Activated naive CD4-positive, alpha-beta T cell treated with anti-CD3 and anti-CD28 coated beads, Interleukin-2, amount 10 ng/mL, durations not matched to agents 7 days and 5 days (primary cell): Measurements from ENCODE around the gene MEIKIN.
"Not testable (repeated sequence)": the region's sequence is repeated elsewhere in the genome, so short reads cannot be mapped to it uniquely, and the experiment has no call there.

Source experiments
- CTCF ChIA-PET: fragments of 350-600 bp; sonication (Branson Sonifier 250); formaldehyde crosslinking; loops from one replicate; lab custom pipeline; 2021; ENCODE audit warnings: antibody characterized with exemption; lab: Charles Lee
- DNase-seq: peaks from one replicate; pipeline ENCODE4 v3.0.0-alpha.2; 2020
- H3K27ac Mint-ChIP-seq: one replicate; pipeline ENCODE4 v1.8.0; 2021; ENCODE audit warnings: mild to moderate bottlenecking, moderate library complexity, mixed read lengths
- H3K27me3 Mint-ChIP-seq: one replicate; pipeline ENCODE4 v1.8.0; 2021; ENCODE audit warnings: mild to moderate bottlenecking, mixed read lengths
- H3K36me3 Mint-ChIP-seq: one replicate; pipeline ENCODE4 v1.8.0; 2021; ENCODE audit warnings: mixed read lengths
- H3K4me1 Mint-ChIP-seq: one replicate; pipeline ENCODE4 v1.8.0; 2021; ENCODE audit warnings: mixed read lengths
- H3K4me3 Mint-ChIP-seq: one replicate; pipeline ENCODE4 v1.8.0; 2021; ENCODE audit warnings: mild to moderate bottlenecking, moderate library complexity, mixed read lengths
- H3K9me3 Mint-ChIP-seq: one replicate; pipeline ENCODE4 v1.8.0; 2021; ENCODE audit warnings: mixed read lengths

MEIKIN gene

DNA sequence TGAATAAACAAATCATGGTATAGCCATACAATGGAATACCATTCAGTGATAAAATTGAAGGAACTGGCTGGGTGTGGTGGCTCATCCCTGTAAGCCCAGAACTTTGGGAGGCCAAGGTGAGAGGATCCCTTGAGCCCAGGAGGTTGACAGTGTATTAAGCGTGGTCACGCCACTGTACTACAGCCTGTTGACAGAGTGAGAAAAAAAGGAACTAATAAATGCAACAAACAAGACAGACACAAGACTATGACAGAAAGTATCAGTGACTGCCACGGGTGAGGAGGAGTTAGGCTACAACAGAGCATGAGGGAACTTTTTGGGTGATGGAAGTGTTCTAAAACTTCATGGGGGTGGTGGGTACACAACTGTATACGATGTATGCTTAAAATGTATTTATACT, 150.9 kb downstream of the MEIKIN start:
- H3K27me3 Mint-ChIP-seq: peaks cover 7% of the 10 kb centered on the region
- peaks cover 40% of the 10 kb centered on the region for H3K4me1 Mint-ChIP-seq
- no peak for DNase-seq
- CTCF ChIA-PET: interaction anchor here (0.8 kb wide), 1 partner anchor 205 kb away, joined by 3 read pairs; no protein-coding TSS in a partner anchor
- H3K9me3 Mint-ChIP-seq: no peaks in the 10 kb centered on the region
- H3K36me3 Mint-ChIP-seq: peaks cover 29% of the 10 kb centered on the region
- peak overlapping the region; percentile 9 for H3K4me3 Mint-ChIP-seq
- H3K27ac Mint-ChIP-seq: no peak overlapping the region

DNA sequence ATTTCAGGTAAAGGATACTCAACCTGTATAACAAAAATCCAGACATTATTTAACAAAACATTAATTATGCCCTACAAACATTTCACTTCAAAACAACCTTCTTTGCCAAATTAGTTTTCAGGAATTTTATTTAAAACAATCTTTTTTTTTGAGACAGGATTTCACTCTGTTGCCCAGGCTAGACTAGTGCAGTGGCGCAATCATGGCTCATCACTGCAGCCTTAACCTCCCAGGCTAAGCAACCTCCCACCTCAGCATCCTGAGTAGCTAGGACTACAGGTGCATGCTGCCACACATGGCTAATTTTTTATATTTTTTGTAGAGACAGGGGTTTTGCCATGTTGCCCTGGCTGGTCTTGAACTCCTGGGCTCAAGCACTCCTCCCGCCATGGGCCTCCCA, 152.6 kb downstream of the MEIKIN start:
- H3K4me1 Mint-ChIP-seq: peaks cover 43% of the 10 kb centered on the region
- no peak for DNase-seq
- H3K27ac Mint-ChIP-seq: no peak overlapping the region
- H3K36me3 Mint-ChIP-seq: peaks cover 32% of the 10 kb centered on the region
- CTCF ChIA-PET: interaction anchor here (0.8 to 1.2 kb wide), 2 partner anchors 203 to 270 kb away, joined by 3 to 5 read pairs; no protein-coding TSS in a partner anchor
- no peak overlapping the region for H3K4me3 Mint-ChIP-seq
- peaks cover 7% of the 10 kb centered on the region for H3K27me3 Mint-ChIP-seq
- no peaks in the 10 kb centered on the region for H3K9me3 Mint-ChIP-seq

DNA sequence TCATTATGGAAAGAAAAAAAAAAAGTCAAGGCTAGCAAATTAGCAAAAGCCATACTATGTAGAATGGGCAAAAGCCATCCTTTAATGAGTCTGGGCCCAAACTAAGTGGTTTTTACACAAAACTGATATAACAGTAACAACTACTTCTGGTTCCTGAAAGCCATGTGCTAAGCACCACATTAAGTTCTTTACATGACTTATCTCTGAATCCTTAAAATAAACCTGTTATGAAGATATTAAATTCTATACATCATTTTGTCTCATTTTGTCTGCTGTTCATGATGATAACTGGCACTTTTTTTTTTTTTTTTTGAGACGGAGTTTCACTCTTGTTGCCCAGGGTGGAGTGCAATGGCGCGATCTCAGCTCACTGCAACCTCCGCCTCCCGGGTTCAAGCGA, 153.6 kb downstream of the MEIKIN start:
- Mint-ChIP-seq H3K4me1 (peaks cover 41% of the 10 kb centered on the region), H3K36me3 (peaks cover 32% of the 10 kb centered on the region), H3K27me3 (no peaks in the 10 kb centered on the region), H3K4me3 (no peak overlapping the region), H3K27ac (no peak overlapping the region), H3K9me3 (no peaks in the 10 kb centered on the region)
- CTCF ChIA-PET: no interaction called here
- no peak for DNase-seq

DNA sequence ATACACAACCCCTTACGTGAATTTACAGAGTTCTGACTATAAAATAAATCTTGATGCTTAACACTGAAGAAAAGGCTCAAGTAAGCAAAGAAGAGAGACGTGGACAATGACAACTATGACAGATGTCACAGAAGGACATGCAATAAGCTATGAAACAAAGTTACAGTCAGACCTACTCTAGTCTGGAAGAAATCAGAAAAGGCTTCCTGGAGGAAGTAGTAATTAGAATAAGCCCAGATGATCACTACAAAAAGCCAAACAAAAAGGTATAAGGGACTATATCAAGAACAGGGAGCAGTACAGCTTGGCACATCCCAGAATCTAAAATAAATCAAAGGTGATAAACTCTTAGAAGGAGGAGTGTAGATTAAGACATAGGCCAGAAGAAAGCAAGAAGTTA, 154.9 kb downstream of the MEIKIN start:
- no peak for DNase-seq
- CTCF ChIA-PET: no interaction called here
- Mint-ChIP-seq H3K4me1 (peaks cover 37% of the 10 kb centered on the region), H3K36me3 (peaks cover 27% of the 10 kb centered on the region), H3K27me3 (no peaks in the 10 kb centered on the region), H3K9me3 (no peaks in the 10 kb centered on the region), H3K27ac (no peak overlapping the region), H3K4me3 (no peak overlapping the region)

DNA sequence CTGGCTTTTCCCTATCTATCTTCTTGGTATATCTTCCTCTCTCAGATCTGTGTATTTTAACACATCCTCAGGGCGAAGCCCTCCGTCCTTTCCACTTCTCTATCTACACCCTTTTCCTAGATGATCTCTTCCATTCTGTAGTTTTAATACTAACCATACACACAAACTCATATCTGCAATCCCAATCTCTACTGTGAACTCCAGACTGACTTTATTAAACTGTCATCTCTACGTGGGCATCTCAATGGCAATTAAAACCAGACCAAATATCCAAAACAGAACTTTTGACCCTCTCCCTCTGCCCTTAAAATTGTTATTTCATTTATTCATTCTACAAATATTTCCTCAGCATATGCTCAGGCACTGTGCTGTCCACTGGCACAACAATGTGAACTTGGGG, 155.7 kb downstream of the MEIKIN start:
- no peak for DNase-seq
- H3K9me3 Mint-ChIP-seq: no peaks in the 10 kb centered on the region
- H3K27me3 Mint-ChIP-seq: no peaks in the 10 kb centered on the region
- CTCF ChIA-PET: no interaction called here
- no peak overlapping the region for H3K4me3 Mint-ChIP-seq
- peaks cover 30% of the 10 kb centered on the region for H3K4me1 Mint-ChIP-seq
- H3K27ac Mint-ChIP-seq: no peak overlapping the region
- H3K36me3 Mint-ChIP-seq: peaks cover 22% of the 10 kb centered on the region

DNA sequence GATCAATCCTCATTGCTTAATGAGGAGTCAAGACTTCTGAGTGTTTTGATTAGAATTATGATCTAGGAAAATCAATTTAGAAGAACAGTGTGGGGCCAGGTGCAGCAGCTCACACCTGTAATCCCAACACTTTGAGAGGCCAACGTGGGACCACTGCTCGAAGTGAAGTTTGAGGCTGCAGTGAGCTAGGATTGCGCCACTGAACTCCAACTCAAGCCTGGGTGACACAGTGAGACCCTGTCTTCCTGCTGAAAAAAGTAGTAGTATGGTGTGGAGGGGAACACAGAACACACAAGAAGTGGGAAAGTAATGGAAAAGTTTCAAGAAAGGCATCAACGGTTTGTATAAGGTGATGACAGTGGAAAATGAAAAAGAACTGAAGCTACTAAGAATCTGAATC, 157.7 kb downstream of the MEIKIN start:
- CTCF ChIA-PET: interaction anchor here (1.0 kb wide), 1 partner anchor 198 kb away, joined by 3 read pairs; no protein-coding TSS in a partner anchor
- Mint-ChIP-seq H3K4me3 (no peak overlapping the region), H3K4me1 (peaks cover 21% of the 10 kb centered on the region), H3K27ac (no peak overlapping the region), H3K9me3 (no peaks in the 10 kb centered on the region), H3K27me3 (no peaks in the 10 kb centered on the region), H3K36me3 (peaks cover 21% of the 10 kb centered on the region)
- DNase-seq: no peak

DNA sequence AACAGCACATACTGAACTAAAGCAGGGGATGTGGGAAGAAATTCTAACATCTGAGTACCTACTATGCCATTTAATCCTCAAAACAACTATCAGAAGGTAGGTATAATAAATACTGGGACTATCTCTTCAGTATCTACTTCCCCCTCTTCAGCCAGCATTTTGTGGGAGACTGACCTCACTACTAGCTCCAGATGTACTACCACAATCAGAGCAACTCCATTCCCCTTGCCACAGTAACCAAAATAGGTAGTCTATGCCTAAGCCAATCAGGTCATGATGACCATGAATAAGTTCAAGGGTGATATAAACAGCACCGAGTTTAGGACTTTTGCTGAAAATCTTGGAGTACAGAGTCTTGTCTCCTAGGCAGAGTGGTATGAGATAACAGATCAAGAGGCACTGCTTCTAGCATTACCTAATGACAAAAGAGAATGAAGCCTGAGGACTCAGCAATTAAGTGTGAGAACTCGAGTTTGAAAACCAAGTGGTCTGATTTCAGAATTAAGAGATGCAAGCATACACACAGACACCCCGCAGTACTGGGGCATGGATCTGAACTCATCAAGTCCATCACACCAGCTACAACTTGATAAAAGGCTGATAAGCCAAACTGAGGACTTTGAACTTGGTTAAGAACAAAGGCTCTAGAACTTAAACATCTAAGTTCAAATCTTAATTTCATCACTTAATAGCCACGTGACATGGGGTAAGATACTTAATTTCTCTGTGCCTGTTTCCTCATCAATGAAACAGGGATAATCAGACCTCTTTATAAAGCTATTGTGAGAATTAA, 158.4 kb downstream of the MEIKIN start:
- CTCF ChIA-PET: interaction anchor here (1.0 kb wide), 1 partner anchor 198 kb away, joined by 3 read pairs; no protein-coding TSS in a partner anchor
- no peaks in the 10 kb centered on the region for H3K9me3 Mint-ChIP-seq
- no peaks in the 10 kb centered on the region for H3K27me3 Mint-ChIP-seq

DNA sequence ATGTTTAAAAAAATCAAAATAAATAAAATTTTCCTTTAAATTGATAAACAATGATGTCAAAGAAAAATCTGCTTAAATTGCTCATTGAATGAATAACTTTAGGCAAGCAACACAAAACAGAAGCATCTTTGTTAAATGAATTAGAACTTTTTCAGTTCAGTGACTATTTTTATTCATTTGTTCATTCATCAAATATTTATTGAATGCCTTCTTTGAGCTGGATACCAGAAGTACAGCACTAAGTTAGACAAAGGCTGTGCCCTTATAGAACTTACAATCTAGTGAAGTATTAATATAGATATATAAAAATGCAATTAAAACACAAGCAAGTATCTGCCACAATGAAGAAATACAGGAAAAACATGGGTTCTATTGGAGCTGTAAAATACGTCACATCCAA, 159.4 kb downstream of the MEIKIN start:
- Mint-ChIP-seq H3K27me3 (no peaks in the 10 kb centered on the region), H3K4me1 (peaks cover 20% of the 10 kb centered on the region), H3K4me3 (no peak overlapping the region), H3K9me3 (no peaks in the 10 kb centered on the region), H3K27ac (no peak overlapping the region), H3K36me3 (peaks cover 33% of the 10 kb centered on the region)
- no peak for DNase-seq
- CTCF ChIA-PET: no interaction called here

More for the DNA sequence above, 158.4 kb downstream of the MEIKIN start:
- peaks cover 19% of the 10 kb centered on the region for H3K4me1 Mint-ChIP-seq
- no peak for DNase-seq
- H3K27ac Mint-ChIP-seq: no peak overlapping the region
- H3K4me3 Mint-ChIP-seq: no peak overlapping the region
- H3K36me3 Mint-ChIP-seq: peaks cover 25% of the 10 kb centered on the region

DNA sequence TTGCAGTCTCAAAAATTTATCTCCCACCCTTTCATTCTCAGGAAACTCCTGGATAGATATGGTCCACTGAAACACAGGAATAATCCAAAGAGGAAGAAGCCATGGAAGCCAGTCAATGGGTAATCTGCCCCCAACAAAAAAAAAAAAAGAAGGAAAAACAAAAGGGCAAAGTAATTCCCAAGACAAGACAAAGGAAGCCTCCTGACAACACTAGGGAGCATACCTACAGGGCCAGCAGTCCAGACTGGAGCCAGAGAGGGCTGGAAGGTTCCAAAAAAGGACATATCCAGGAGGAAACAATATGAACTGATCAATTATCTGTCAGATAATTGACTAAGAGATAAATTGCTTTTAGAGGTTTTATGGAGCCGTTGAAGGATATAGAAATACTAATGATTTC, 161.6 kb downstream of the MEIKIN start:
- Mint-ChIP-seq H3K9me3 (no peaks in the 10 kb centered on the region), H3K4me1 (peaks cover 16% of the 10 kb centered on the region), H3K4me3 (no peak overlapping the region), H3K27ac (no peak overlapping the region), H3K27me3 (no peaks in the 10 kb centered on the region), H3K36me3 (peaks cover 29% of the 10 kb centered on the region)
- CTCF ChIA-PET: no interaction called here
- no peak for DNase-seq

DNA sequence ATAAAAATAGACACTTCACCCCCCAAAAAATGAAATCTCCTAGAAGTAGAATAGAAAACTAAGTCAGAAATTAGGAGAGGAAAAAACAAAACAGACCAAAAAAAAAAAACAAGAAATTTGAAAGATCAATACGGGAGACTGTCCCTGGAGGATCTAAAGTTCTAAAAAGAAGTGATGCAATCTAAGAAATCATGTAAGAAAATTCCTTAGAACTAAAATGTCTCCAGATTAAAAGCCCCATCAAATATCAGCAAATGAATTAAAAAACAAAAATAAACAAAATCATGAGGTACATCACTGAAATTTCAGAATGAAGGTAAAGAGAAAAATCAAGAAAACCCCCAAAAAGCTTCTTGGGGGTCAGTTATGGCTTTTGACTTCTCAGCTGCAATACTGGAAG, 162.1 kb downstream of the MEIKIN start:
- no peak overlapping the region for H3K27ac Mint-ChIP-seq
- peaks cover 16% of the 10 kb centered on the region for H3K4me1 Mint-ChIP-seq
- CTCF ChIA-PET: no interaction called here
- no peaks in the 10 kb centered on the region for H3K27me3 Mint-ChIP-seq
- H3K4me3 Mint-ChIP-seq: no peak overlapping the region
- peaks cover 29% of the 10 kb centered on the region for H3K36me3 Mint-ChIP-seq
- no peak for DNase-seq
- H3K9me3 Mint-ChIP-seq: no peaks in the 10 kb centered on the region

DNA sequence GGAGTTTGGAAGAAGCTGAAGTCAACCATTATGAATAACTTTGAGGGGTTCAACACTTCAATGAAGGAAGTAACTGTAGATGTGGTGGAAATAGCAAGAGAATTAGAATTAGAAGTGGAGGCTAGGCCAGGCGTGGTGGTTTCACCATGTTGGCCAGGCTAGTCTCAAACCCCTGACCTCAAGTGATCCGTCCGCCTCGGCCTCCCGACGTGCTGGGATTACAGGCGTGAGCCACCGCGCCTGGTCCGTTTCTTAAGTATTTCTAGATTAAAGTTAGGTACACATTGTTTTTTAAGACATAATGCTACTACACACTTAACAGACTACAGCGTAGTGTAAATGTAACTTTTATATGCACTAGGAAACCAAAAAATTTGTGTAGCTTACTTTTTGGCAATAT, 162.7 kb downstream of the MEIKIN start:
- CTCF ChIA-PET: no interaction called here
- Mint-ChIP-seq H3K27me3 (no peaks in the 10 kb centered on the region), H3K9me3 (no peaks in the 10 kb centered on the region), H3K27ac (no peak overlapping the region), H3K4me3 (no peak overlapping the region), H3K36me3 (peaks cover 32% of the 10 kb centered on the region), H3K4me1 (peaks cover 12% of the 10 kb centered on the region)
- no peak for DNase-seq

DNA sequence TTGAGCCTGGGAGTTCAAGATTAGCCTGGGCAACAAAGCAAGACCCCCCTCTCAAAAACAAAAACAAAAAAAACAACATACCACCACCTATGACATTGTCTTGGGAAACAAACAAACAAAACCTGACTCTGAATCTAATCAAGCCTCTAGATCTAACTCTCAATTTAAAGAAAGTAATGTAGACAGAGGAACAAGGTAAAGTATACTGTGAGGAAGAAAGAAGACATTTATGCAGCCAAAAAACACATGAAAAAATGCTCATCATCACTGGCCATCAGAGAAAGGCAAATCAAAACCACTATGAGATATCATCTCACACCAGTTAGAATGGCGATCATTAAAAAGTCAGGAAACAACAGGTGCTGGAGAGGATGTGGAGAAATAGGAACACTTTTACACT, 167.3 kb downstream of the MEIKIN start:
- H3K27ac Mint-ChIP-seq, H3K4me1 Mint-ChIP-seq, H3K27me3 Mint-ChIP-seq, DNase-seq, CTCF ChIA-PET, H3K4me3 Mint-ChIP-seq, H3K9me3 Mint-ChIP-seq: not testable (repeated sequence)
- H3K36me3 Mint-ChIP-seq: peaks cover 27% of the 10 kb centered on the region

DNA sequence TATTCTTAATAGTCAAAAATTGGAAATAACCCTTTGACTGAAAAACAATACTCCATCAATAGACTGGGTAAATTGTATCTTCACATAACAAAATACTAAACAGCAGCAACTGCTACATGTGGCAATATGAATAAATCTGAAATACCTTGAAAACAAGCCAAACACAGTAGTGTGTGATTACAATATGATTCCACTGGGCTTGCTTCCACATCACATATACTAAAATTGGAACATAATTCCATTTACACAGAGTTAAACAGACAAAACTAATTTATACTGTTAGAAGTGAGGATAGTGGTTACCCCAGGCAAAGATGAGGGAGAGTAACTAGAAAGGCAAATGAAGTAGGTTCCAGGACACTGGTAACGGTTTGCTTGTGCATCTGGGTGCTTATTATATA, 169.0 kb downstream of the MEIKIN start:
- H3K36me3 Mint-ChIP-seq: peaks cover 12% of the 10 kb centered on the region
- H3K4me1 Mint-ChIP-seq: peaks cover 7% of the 10 kb centered on the region
- DNase-seq: no peak
- H3K27me3 Mint-ChIP-seq: no peaks in the 10 kb centered on the region
- no peak overlapping the region for H3K27ac Mint-ChIP-seq
- no peak overlapping the region for H3K4me3 Mint-ChIP-seq
- H3K9me3 Mint-ChIP-seq: no peaks in the 10 kb centered on the region
- CTCF ChIA-PET: no interaction called here

DNA sequence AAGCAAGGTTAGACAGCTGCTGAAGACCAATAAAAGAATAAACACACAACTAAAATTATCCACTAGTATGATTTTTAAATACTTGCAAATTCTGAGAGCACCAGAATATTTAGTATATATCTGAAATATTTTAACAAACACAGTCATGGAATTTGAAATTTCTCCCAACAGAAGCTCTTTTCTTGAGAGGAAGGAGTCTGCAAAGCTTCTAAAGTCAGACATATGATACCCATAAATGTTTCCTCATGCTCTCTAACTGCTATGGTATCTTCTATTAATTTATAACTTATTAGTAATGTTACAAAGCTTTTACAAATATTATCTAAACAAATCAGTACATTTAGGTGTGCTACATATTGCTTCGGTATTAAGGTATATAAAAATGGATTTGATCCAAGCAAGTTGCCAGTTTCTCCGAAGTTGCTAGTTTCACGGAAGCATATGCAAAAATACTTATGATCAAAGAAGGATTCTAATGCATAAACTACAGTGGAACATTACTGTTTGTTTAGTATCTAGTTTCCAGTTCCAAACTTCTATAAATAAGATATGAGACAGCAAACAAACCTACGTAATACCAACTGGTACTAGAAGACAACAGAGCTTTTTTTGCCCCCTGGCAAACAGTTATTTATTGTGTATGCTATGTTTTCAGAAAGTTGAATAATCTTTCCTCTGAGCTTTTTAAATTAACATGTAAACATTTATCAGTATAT, 170.7 kb downstream of the MEIKIN start:
- Mint-ChIP-seq H3K27me3 (no peaks in the 10 kb centered on the region), H3K27ac (no peak overlapping the region), H3K36me3 (peaks cover 4% of the 10 kb centered on the region), H3K4me1 (no peaks in the 10 kb centered on the region), H3K4me3 (no peak overlapping the region), H3K9me3 (no peaks in the 10 kb centered on the region)
- CTCF ChIA-PET: no interaction called here
- no peak for DNase-seq

DNA sequence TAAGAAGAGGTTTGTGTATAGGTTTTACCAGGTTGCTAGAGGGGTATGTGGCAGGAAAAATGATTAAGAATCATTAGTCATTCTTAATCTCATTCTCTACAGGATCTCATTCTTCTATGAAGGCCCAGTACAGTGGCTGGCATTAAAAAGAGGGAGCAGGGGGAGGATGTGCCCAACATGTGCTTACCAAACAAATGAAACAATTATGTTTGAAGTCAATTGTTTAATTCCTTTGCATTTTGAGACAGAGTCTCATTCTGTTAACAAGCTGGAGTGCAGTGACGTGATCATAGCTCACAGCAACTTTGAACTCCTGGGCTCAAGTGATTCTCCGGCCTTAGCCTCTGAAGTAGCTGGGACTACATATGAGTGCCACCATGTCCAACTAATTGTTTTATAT, 171.7 kb downstream of the MEIKIN start:
- Mint-ChIP-seq H3K27me3 (no peaks in the 10 kb centered on the region), H3K4me1 (no peaks in the 10 kb centered on the region), H3K36me3 (peaks cover 4% of the 10 kb centered on the region), H3K9me3 (no peaks in the 10 kb centered on the region), H3K27ac (no peak overlapping the region), H3K4me3 (no peak overlapping the region)
- no peak for DNase-seq
- CTCF ChIA-PET: no interaction called here
